ENCODE measurements around the gene POLE2.
A peak's percentile ranks its signal among the peaks of the same experiment; 100 is the strongest.
"Not testable (repeated sequence)": the region's sequence is repeated elsewhere in the genome, so short reads cannot be mapped to it uniquely, and the experiment has no call there.

Gene POLE2

DNA sequence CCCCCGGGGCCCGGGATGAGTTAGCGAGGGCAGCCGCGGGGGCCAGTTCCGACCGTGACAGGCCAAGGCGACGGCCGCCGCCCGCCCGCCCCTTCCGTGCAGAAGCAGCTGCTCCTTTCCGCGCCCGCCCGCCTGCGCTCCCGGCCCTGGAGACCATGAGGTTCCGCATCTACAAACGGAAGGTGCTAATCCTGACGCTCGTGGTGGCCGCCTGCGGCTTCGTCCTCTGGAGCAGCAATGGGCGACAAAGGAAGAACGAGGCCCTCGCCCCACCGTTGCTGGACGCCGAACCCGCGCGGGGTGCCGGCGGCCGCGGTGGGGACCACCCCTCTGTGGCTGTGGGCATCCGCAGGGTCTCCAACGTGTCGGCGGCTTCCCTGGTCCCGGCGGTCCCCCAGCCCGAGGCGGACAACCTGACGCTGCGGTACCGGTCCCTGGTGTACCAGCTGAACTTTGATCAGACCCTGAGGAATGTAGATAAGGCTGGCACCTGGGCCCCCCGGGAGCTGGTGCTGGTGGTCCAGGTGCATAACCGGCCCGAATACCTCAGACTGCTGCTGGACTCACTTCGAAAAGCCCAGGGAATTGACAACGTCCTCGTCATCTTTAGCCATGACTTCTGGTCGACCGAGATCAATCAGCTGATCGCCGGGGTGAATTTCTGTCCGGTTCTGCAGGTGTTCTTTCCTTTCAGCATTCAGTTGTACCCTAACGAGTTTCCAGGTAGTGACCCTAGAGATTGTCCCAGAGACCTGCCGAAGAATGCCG lies 66.7 kb downstream of the POLE2 start:
- Histone ChIP-seq H3K4me1 (no peaks in the 10 kb centered on the region), H3K4me3 (ENCODE audit: low read depth, low read length) (peak overlapping the region; percentile 91), H3K36me3 (peaks cover 47% of the 10 kb centered on the region), H3K27me3 (no peaks in the 10 kb centered on the region), H3K9me3 (no peaks in the 10 kb centered on the region)
- TF ChIP-seq, protein P1, sequence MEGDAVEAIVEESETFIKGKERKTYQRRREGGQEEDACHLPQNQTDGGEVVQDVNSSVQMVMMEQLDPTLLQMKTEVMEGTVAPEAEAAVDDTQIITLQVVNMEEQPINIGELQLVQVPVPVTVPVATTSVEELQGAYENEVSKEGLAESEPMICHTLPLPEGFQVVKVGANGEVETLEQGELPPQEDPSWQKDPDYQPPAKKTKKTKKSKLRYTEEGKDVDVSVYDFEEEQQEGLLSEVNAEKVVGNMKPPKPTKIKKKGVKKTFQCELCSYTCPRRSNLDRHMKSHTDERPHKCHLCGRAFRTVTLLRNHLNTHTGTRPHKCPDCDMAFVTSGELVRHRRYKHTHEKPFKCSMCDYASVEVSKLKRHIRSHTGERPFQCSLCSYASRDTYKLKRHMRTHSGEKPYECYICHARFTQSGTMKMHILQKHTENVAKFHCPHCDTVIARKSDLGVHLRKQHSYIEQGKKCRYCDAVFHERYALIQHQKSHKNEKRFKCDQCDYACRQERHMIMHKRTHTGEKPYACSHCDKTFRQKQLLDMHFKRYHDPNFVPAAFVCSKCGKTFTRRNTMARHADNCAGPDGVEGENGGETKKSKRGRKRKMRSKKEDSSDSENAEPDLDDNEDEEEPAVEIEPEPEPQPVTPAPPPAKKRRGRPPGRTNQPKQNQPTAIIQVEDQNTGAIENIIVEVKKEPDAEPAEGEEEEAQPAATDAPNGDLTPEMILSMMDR (IDR thresholded peaks at IDR 0.05; ENCODE audit: low read depth, low read length), result no peak; the same call in 1 of the 2 replicates
- peak; percentile 80 for DNase-seq

GRCh38 chr14:49620182-49621113 lies 67.6 kb downstream of the POLE2 start, which contains the start of the genes MGAT2 and RPL36AL:
Gene MGAT2 (plus strand): TSS chr14:49620799. CDS start chr14:49621269, 470 bp downstream.
Gene RPL36AL (minus strand): TSS chr14:49620626. CDS start chr14:49619104, 1,522 bp downstream.
- peak; percentile 99 for DNase-seq
- TF ChIP-seq, protein P1 (IDR thresholded peaks at IDR 0.05; ENCODE audit: low read depth, low read length), result peak; percentile 25

GRCh38 chr14:49619730-49620129 lies 68.3 kb downstream of the POLE2 start:
- TF ChIP-seq, protein P1 (IDR thresholded peaks at IDR 0.05; ENCODE audit: low read depth, low read length), result no peak
- H3K9me3 ChIP-seq, result no peaks in the 10 kb centered on the region
- H3K4me3 ChIP-seq (ENCODE audit: low read depth, low read length), result peak overlapping the region; percentile 91
- no peak for DNase-seq
- no peaks in the 10 kb centered on the region for H3K27me3 ChIP-seq
- H3K4me1 ChIP-seq, result no peaks in the 10 kb centered on the region
- peaks cover 37% of the 10 kb centered on the region for H3K36me3 ChIP-seq

More at GRCh38 chr14:49620182-49621113, 67.6 kb downstream of the POLE2 start, which contains the start of the genes MGAT2 and RPL36AL:
- Histone ChIP-seq H3K4me3 (ENCODE audit: low read depth, low read length) (peak within 1 kb of the TSS; percentile 91), H3K9me3 (no peaks in the 10 kb centered on the region), H3K4me1 (no peaks in the 10 kb centered on the region), H3K27me3 (no peaks in the 10 kb centered on the region), H3K36me3 (peaks cover 39% of the 10 kb centered on the region)

DNA sequence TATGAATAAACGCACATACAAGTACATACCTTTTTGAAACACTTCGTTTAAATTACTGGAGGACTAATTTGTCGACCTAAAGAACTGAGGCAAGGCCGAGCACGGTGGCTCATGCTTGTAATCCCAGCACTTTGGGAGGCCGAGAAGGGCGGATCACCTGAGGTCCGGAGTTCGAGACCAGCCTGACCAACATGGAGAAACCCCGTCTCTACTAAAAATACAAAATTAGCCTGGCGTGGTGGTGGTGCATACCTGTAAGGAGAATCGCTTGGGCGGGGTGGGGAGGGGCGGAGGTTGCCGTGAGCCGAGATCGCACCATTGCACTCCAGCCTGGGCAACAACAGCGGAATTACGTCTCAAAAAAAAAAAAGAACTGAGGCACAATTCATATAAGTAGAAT lies 68.7 kb downstream of the POLE2 start:
- not testable (repeated sequence) for DNase-seq, H3K27me3 ChIP-seq, H3K4me1 ChIP-seq, H3K9me3 ChIP-seq
- Histone ChIP-seq H3K4me3 (ENCODE audit: low read depth, low read length) (peak overlapping the region; percentile 91), H3K36me3 (peaks cover 38% of the 10 kb centered on the region)

DNA sequence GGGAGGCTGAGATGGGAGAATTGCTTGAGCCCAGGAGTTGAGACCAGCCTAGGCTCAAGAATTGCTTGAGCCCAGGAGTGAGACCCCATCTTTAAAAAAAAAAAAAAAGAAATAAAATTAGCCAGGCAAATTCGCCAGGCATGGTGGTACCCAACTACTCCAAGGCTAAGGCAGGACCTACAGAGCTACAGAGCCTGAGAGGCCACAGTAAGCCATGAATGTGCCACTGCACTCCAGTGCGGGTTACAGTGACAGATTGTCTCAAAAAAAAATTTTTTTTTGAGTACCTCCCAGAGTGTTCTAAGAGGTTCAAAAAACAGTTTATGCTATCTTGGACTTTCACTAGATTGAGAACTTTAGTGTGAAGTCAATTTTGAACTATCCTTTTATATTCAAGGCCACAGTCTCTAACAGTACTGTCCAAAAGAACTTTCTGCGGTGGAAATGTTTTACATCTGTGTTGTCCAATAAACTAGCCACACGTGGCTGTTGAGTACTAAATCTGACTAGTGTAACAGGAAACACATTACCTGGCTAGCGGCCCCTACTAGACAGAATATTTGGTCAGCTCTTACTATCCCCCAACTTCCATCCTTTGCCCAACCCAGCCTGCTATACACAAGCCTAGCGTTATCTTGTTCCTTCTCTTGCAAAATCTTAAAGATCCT lies 70.0 kb downstream of the POLE2 start:
- Histone ChIP-seq H3K4me3 (ENCODE audit: low read depth, low read length) (no peak overlapping the region), H3K36me3 (peaks cover 37% of the 10 kb centered on the region)
- TF ChIP-seq, protein P1 (IDR thresholded peaks at IDR 0.05; ENCODE audit: low read depth, low read length), result no peak

GRCh38 chr14:49615776-49616175 lies 72.2 kb downstream of the POLE2 start:
- Histone ChIP-seq H3K27me3 (no peaks in the 10 kb centered on the region), H3K9me3 (no peaks in the 10 kb centered on the region), H3K4me1 (no peaks in the 10 kb centered on the region), H3K36me3 (peaks cover 29% of the 10 kb centered on the region), H3K4me3 (ENCODE audit: low read depth, low read length) (no peak overlapping the region)
- no peak for DNase-seq
- TF ChIP-seq, protein P1 (IDR thresholded peaks at IDR 0.05; ENCODE audit: low read depth, low read length), result no peak

More for the DNA sequence above, 70.0 kb downstream of the POLE2 start:
- no peaks in the 10 kb centered on the region for H3K9me3 ChIP-seq
- no peaks in the 10 kb centered on the region for H3K27me3 ChIP-seq
- DNase-seq, result no peak
- H3K4me1 ChIP-seq, result no peaks in the 10 kb centered on the region
